ENCODE data around the gene SPOCK1.

Gene SPOCK1

DNA sequence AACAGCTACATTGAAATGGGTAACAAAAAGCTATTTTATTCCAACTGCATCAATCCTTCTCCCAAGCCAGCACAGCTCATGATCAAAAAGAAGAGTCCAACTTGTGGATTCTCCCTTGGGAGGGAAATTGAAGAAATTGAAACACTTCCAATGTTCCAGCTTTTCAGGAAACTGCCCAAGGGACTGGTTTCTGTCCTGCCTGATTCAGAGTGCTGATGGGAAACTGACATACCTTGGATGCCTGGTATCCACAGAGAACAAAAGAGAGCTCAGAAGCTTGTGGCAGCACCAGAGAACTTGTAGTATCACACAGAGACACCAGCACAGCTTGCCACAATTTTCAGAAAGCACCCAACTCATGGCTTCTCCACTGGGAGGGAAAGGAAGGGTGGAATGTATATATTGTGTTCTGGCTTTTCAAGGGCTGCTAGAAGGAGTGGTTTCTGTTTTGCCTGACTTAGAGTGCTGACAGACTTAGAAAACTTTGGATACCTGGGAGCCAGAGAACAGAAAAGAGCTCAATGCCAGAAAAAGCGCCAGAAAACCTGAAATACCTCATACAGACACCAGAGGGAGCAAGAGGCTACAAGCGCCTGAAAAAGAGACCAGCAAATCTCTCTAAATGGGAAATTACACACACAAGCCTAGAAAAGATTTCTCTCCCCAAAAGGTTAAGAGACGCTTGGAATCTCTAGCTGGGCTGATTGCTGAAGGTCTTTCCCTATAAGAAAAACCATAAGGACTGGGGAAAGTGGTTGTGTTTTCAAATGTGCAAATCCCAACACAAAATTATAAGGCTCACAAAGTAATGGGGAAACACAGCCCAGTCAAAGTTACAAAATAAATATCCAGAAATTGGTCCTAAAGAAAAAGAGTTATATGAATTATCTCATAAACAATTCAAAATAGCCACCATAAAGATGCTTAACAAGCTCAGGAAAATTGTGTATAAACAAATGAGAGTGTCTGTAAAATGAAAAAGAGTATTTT is 178.8 kb downstream of the SPOCK1 start:
- no peak for DNase-seq

GRCh38 chr5:137318027-137318426 is 181.1 kb downstream of the SPOCK1 start:
- no peak for DNase-seq

- no peak for DNase-seq
Measured at GRCh38 chr5:137316346-137316736, 182.8 kb downstream of the SPOCK1 start.

DNA sequence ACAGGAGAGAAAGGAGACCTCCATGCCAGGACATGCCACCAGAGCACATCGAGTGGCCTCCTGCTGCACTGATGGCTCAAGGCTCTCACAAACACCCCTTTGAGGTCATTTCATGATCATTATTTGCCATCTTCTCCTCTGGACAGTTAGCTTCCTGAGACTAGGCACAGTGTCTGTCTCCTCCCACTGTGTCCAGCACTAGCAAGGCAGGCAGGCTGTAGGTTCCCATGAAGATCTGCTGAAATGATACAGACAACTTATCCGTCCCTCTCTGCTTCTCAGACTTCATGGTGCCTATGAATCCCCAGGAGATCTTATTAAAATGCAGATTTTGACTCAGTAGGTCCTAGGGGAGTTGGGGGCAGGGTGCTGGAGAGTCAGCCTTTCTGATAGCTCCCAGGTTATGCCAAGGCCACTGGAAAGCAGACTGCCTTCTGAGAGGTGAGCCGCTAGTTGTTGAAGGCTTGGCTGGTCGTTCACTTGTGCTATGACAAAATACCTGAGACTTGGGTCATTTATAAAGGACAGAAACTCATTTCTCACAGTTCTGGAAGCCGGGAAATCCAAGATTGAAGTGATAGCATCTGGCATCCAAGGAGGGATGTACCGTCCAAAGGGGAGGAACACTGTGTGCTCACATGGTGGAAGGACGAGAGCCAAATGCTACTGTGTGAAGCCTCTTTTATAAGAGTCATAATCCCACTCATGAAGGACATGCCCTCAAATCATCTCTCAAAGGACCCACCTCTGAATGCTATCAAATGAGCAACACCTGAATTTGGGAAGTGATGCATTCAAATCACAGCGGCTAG is 183.4 kb downstream of the SPOCK1 start:
- no peak for DNase-seq

GRCh38 chr5:137315109-137315508 is 184.0 kb downstream of the SPOCK1 start:
- no peak for DNase-seq

DNA sequence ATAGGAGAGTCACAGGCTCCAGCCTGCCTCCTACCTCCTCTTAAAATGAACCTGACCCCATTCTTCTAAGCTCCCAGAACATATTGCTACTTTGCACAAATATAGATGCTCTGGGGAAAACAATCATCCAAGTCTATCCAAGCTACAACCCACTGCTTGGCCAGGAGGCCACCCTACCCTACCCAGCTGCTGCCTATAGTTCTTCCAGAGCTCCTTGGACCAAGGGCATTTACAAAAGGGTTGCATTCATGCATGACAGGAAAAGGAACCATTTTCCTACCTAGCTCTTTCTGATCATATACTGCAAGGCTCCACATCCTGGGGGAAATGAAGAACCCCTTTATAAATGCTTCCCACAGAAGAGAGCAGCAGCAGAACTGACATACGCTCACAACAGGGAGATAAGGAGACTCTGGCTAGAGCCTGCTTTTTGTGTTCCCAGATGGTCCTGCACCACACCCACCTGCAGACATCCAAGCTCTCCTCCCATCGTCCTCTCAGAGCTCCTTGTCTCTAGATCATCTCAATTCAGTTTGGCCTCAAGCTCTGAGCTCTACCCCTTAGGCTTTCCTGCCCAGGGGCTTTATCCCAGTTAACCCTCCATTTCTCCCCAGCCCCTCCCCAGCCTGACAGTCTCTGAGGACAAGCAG is 185.5 kb downstream of the SPOCK1 start:
- DNase-seq: no peak

- no peak for DNase-seq
Measured at GRCh38 chr5:137312011-137312410, 187.1 kb downstream of the SPOCK1 start.

DNA sequence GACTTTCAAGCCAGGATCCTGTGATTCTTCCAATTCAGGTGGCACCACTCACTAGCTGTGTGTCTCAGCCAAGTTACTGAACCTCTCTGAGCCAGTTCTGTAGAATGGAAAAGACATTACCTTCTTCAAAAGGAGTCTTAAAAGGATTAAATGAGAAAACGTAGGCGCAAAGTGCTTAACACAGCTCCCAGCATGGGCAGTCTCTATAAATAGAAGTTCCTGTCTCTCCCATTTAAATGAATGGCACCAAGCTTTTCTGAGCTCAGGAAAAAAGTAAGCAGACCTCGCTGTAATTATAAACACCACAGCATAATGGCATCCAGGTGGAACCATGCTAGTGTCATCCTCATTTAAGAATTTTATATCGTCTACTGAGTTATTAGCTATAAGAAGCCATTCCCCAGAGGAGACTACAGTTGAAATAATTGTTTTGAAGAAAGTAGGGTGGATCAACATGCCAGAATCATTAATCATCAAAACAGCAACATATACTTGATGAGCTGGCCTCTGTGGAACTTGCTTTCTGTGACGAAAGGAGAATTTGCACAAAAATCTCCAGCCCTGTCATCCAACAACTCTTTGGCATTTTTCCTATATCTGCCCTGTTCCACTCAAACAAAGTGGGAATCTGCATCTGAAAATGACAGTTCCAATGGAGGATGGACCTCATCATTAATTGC is 188.9 kb downstream of the SPOCK1 start:
- DNase-seq: no peak

DNA sequence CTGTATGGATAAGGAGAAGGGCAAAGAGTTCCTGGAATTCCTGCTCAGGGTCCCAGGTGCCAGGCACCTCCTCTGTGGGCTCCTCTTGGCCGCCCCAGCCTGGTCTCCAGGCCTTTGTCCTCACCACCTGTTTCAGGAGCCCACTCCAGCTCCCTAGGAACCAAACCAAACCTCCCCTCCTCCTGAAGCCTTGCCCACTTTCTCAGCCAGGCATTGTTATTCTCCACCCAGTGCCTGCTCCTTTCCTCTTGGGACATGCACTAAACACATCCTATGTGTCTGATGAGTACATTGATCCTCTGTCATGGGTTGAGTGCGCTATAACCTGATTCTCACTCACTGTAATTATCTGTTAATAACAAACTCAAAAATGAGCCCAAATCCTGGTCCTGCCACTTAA is 189.8 kb downstream of the SPOCK1 start:
- DNase-seq: no peak

DNA sequence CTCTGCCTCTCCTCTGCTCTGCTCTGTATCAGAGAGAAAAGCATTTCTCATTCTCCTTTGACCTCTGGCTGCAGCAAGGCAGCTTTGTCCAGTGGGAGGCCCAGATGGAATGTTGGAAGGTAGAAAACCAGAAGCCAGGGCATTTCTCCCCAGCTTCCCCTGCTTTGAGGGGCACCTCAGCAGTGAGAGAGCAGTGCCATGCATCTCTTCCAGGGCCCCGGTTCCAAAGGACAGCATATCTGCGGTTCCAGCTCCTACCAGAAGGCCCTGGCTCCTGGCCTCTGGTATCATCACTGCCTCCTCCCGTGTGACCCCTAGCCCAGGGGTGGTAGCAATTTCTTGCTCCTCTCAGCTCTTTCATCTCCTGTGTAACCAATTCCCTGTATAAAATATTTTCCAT is 190.8 kb downstream of the SPOCK1 start:
- DNase-seq: no peak

DNA sequence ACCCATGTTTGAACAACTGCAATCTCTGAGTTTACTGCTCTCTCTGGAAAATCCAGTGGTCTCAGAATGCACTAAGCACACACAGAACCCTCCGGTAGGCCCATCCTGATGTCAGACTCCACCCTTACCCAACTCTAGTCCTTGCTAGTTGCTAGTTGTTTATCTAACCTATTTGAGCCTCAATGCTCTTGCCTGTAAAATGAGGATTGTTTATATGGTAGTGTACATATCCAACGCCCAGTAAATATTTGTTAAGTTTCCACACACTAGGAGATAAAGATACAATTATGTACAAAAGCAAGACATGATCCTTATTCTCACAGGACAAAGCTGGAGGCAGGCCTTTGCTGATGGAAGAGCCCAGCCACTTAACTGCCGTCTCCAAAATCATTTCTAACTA is 192.2 kb downstream of the SPOCK1 start:
- DNase-seq: no peak

GRCh38 chr5:137305971-137306602 is 193.0 kb downstream of the SPOCK1 start:
- no peak for DNase-seq

DNA sequence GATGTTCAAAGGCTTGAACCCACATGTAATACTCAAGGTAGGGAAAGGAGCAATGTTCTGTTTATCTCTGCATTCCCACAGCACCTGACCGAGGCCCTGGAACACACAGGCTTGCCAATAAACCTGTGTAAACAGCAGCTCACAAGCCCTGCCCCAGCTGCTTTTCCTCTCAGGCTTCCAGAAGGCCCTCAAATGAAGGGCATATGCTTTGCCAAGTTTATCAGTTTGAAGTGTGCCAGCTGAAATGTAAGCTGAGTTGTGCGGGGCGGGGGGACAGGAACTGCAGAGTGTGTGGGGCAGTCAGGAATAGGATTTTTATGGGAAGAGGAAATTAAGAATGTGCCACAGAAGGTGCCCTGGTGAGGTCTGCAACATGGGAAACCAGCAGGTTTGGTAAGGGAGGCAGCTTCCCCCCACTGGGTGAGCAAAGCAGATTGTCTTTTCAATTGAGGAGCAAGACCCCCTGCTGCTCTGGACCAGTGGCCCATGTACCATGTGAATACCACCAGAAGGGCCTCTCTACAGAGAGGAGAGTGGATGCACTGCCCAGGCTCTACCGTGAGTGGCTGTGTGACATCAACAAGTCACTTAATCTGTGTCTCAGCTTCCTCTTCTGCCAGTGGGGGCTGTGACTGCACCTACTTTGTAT is 194.8 kb downstream of the SPOCK1 start:
- DNase-seq: no peak

- DNase-seq: no peak
Measured at GRCh38 chr5:137303509-137303908, 195.6 kb downstream of the SPOCK1 start.

DNA sequence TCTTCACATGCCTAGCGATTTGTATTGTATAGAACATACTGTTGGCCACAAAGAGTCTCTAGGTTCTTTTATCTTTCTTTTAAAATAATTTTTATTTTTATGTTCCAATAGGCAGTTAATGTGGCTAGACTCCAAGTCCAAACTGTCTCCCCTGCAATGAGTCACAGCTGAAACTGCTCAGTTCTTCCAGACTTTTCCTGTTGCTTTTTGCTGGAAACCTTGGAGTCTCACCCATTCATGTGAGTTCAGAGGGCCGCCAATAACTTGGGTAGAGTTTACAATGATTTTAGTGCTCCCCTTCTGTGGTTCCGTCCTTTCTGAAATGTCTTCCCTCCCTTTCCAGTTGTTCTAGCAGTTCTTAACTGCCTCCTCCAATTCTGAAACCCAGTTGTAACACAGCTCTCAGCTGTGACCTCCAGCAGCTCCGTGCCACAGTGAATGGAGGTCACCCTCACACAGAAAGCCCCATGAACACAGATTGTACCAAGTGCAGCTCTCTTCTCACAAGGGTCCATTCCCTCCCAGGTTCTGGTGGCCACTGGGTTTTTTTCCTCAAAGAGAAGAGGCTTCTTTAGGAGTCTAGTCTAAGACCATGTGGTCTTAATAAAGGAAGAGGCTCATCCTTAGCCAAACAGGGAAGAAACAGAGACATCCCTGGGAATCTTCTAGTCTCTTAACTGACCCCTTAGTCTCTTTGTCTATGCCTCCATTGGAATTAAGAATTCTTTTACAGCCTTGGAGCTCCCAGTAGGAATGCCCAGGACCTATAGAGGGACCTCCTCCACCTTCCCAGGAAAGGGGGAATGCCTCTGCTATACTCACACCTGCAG is 198.5 kb downstream of the SPOCK1 start:
- no peak for DNase-seq

GRCh38 chr5:137296213-137296781 is 202.8 kb downstream of the SPOCK1 start:
- DNase-seq: no peak

DNA sequence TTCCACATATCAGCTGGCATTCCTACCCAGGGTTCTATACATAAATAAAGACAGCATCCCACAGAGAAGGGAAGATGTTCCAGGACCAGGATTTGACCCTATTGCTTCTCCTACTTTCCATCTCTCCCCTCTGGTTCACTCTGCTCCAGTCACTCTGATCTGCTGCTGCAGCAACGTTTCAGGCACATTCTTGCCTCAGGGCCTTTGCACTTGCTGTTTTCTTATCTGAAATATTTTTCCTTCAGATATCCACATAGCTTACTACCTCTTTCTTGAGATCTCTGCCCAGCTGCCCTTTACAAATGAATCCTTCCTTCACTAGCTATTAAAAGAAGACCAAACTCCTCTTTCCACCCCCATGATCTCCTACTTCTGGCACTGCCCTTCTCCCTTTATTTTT is 204.5 kb downstream of the SPOCK1 start:
- no peak for DNase-seq

- no peak for DNase-seq
Measured at GRCh38 chr5:137292461-137293027, 206.6 kb downstream of the SPOCK1 start.

DNA sequence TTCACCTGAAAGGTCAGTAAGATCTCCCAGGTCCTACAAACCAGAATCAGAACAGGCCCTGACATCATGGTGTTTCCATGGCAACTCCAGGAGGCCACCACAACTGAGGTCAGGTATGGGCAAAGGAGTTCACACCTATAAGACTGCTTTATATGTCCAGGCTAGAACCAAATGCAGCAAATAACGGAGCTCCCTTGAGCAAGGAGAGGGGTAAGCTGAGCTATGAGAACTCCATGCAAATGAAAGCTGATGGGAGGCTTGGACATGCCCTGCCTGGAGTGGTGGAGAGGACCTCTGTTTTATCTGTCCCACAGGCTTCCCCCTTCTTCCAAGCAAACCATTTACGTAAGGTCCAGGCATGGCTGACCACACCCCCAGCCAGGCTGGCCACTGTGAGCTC is 207.7 kb downstream of the SPOCK1 start:
- no peak for DNase-seq

- no peak for DNase-seq
Measured at GRCh38 chr5:137291031-137291430, 208.1 kb downstream of the SPOCK1 start.
